ENCODE data around the gene LRIT2.

LRIT2 gene

GRCh38 chr10:84204610-84205009 lies 20.7 kb downstream of the LRIT2 start:
- no peak for DNase-seq (ENCODE audit: low spot score)
- TF ChIP-seq CTCF (IDR thresholded peaks at IDR 0.05; ENCODE audit: borderline replicate concordance, control extremely low read depth, extremely low read depth, insufficient read depth, missing control alignments), result no peak
- in situ Hi-C loops (cut with MboI; ENCODE audit: low sequenced_read_pairs, unreplicated experiment), result loop anchor here (10.0 kb wide), 1 partner anchor 60 kb away; no protein-coding TSS in a partner anchor

GRCh38 chr10:84204122-84204521 lies 21.2 kb downstream of the LRIT2 start:
- in situ Hi-C loops (cut with MboI; ENCODE audit: low sequenced_read_pairs, unreplicated experiment), result loop anchor here (10.0 kb wide), 1 partner anchor 59 kb away; no protein-coding TSS in a partner anchor
- peak; percentile 81 for DNase-seq (ENCODE audit: low spot score)
- peak; percentile 50 for TF ChIP-seq CTCF (IDR thresholded peaks at IDR 0.05; ENCODE audit: borderline replicate concordance, control extremely low read depth, extremely low read depth, insufficient read depth, missing control alignments)

- no peak for DNase-seq (ENCODE audit: low spot score)
- no peak for TF ChIP-seq CTCF (IDR thresholded peaks at IDR 0.05; ENCODE audit: borderline replicate concordance, control extremely low read depth, extremely low read depth, insufficient read depth, missing control alignments)
- in situ Hi-C loops (cut with MboI; ENCODE audit: low sequenced_read_pairs, unreplicated experiment), result loop anchor here (10.0 kb wide), 1 partner anchor 58 kb away; no protein-coding TSS in a partner anchor
Measured at GRCh38 chr10:84202349-84202748, 23.0 kb downstream of the LRIT2 start.

GRCh38 chr10:84201682-84202081 lies 23.7 kb downstream of the LRIT2 start:
- TF ChIP-seq CTCF (IDR thresholded peaks at IDR 0.05; ENCODE audit: borderline replicate concordance, control extremely low read depth, extremely low read depth, insufficient read depth, missing control alignments), result no peak
- in situ Hi-C loops (cut with MboI; ENCODE audit: low sequenced_read_pairs, unreplicated experiment), result loop anchor here (10.0 kb wide), 1 partner anchor 57 kb away; no protein-coding TSS in a partner anchor
- DNase-seq (ENCODE audit: low spot score), result no peak

GRCh38 chr10:84201244-84201606 lies 24.1 kb downstream of the LRIT2 start:
- no peak for DNase-seq (ENCODE audit: low spot score)
- no peak for TF ChIP-seq CTCF (IDR thresholded peaks at IDR 0.05; ENCODE audit: borderline replicate concordance, control extremely low read depth, extremely low read depth, insufficient read depth, missing control alignments)
- in situ Hi-C loops (cut with MboI; ENCODE audit: low sequenced_read_pairs, unreplicated experiment), result loop anchor here (10.0 kb wide), 1 partner anchor 56 kb away; no protein-coding TSS in a partner anchor

GRCh38 chr10:84200537-84201243 lies 24.7 kb downstream of the LRIT2 start:
- no peak for DNase-seq (ENCODE audit: low spot score)
- TF ChIP-seq CTCF (IDR thresholded peaks at IDR 0.05; ENCODE audit: borderline replicate concordance, control extremely low read depth, extremely low read depth, insufficient read depth, missing control alignments), result no peak
- in situ Hi-C loops (cut with MboI; ENCODE audit: low sequenced_read_pairs, unreplicated experiment), result loop anchor here (10.0 kb wide), 1 partner anchor 56 kb away; no protein-coding TSS in a partner anchor

Measured in GM13976 (cell line).